HepG2 (cell line): Measurements from ENCODE around the gene ARL8A. TPM values are rescaled to one million over a fixed set of nuclear protein-coding genes. Genes with fewer than 3 reads are reported as not detected.

ENCODE experiments used
- ATAC-seq: fragments of 200-7000 bp; cut with Tn5 transposase; 3 replicates; pipeline ENCODE4 v1.9.1; 2020; ENCODE audit warnings: mild to moderate bottlenecking, moderate library complexity
- BruUV-seq: library from RNA; stranded (reverse); fragments of 400-500 nt; replicated peaks from 2 replicates; lab custom pipeline; 2021; lab: Mats Ljungman, UMichigan
- CTCF ChIA-PET: fragments of 300-600 bp; formaldehyde crosslinking; extraction: SDS; loops from one replicate; lab custom pipeline; 2021; ENCODE audit warnings: low total read pairs, inconsistent platforms, low intra/inter-chr PET ratio; lab: Yijun Ruan, JAX
- POLR2A ChIA-PET: fragments of 350-600 bp; sonication (Branson Sonifier 250); formaldehyde crosslinking; loops from one replicate; lab custom pipeline; 2020; ENCODE audit warnings: antibody characterized with exemption, inconsistent platforms; lab: Yijun Ruan, JAX
- DNase-seq: peaks from one replicate; pipeline ENCODE4 v3.0.0-alpha.2; 2015; ENCODE audit warnings: low spot score
- FAIRE-seq: peaks from 3 replicates; lab custom pipeline; 2011; peaks lifted over from hg19 to GRCh38; lab: Jason Lieb, UNC
- H2AFZ ChIP-seq: one replicate; pipeline ENCODE4 v1.6.1; 2011; ENCODE audit warnings: low read length, inconsistent platforms
- H3K27ac ChIP-seq: fragments of 300-600 bp; 3 replicates; pipeline ENCODE4 v1.8.0; 2011; ENCODE audit warnings: mixed run types, mild to moderate bottlenecking, mixed read lengths, low read length, inconsistent platforms; ENCODE audit not compliant: insufficient read depth; ENCODE audit errors: extremely low read length
- H3K27me3 ChIP-seq, 2 experiments: fragments of 200-600 bp in 1 of 2; 2 replicates in 1 of 2; 3 replicates in 1 of 2; pipeline versions ENCODE4 v1.6.0 to v1.8.0; 2011; ENCODE audit warnings: low read length in 2 of 2, mild to moderate bottlenecking in 2 of 2, moderate library complexity in 2 of 2, inconsistent platforms in 1 of 2; ENCODE audit not compliant: insufficient read depth in 2 of 2, control insufficient read depth in 1 of 2
- H3K36me3 ChIP-seq, 2 experiments: fragments of 200-600 bp in 1 of 2; replicated peaks in 1 of 2; 2 replicates in 1 of 2; 3 replicates in 1 of 2; pipeline versions ENCODE4 v1.5.1 to v1.8.0; 2011; ENCODE audit warnings: low read length in 2 of 2, inconsistent platforms in 1 of 2; ENCODE audit not compliant: insufficient read depth in 2 of 2, control insufficient read depth in 1 of 2
- H3K4me1 ChIP-seq: 2 replicates; pipeline ENCODE4 v1.5.1; 2012; ENCODE audit warnings: low read length, inconsistent platforms; ENCODE audit not compliant: insufficient read depth
- H3K4me2 ChIP-seq: 2 replicates; pipeline ENCODE4 v1.6.0; 2011; ENCODE audit warnings: low read depth, low read length, inconsistent platforms
- H3K4me3 ChIP-seq, 3 experiments: fragments of 200-600 bp in 1 of 3; sonication (generic), shearing (Covaris generic) in 1 of 3; replicated peaks in 1 of 3; 2 replicates each; pipeline ENCODE4 v1.5.1; 2011 to 2016; ENCODE audit warnings: low read length in 3 of 3, inconsistent platforms in 2 of 3, low read depth in 2 of 3, mild to moderate bottlenecking in 2 of 3, control low read depth in 1 of 3, mixed read lengths in 1 of 3; ENCODE audit not compliant: insufficient read depth in 1 of 3
- H3K79me2 ChIP-seq: one replicate; pipeline ENCODE4 v1.6.1; 2011; ENCODE audit warnings: low read length, inconsistent platforms; ENCODE audit not compliant: insufficient read depth
- H3K9ac ChIP-seq: 2 replicates; pipeline ENCODE4 v1.6.0; 2011; ENCODE audit warnings: mild to moderate bottlenecking, low read depth, low read length, inconsistent platforms; ENCODE audit not compliant: insufficient read depth
- H3K9me3 ChIP-seq: 2 replicates; pipeline ENCODE4 v1.5.1; 2012; ENCODE audit warnings: mild to moderate bottlenecking, low read length
- H4K20me1 ChIP-seq: 2 replicates; pipeline ENCODE4 v1.6.0; 2011; ENCODE audit warnings: inconsistent platforms, mild to moderate bottlenecking, low read length, moderate library complexity; ENCODE audit not compliant: insufficient read depth
- CBX5 ChIP-seq: sonication (generic); formaldehyde crosslinking; IDR thresholded peaks from 2 replicates; pipeline ENCODE4 v1.4.0; 2020; ENCODE audit warnings: missing genetic modification reagents, borderline replicate concordance
- CHD2 ChIP-seq: IDR thresholded peaks from 2 replicates; pipeline ENCODE4 v1.6.1; 2011; ENCODE audit warnings: low read depth, low read length, improper control_type of control experiment
- DPF2 ChIP-seq: sonication (generic); formaldehyde crosslinking; IDR thresholded peaks from 2 replicates; pipeline ENCODE4 v1.4.0; 2020; ENCODE audit warnings: mild to moderate bottlenecking, low read depth, missing genetic modification reagents, borderline replicate concordance
- HNF4A ChIP-seq: sonication (generic); formaldehyde crosslinking; IDR thresholded peaks from 2 replicates; pipeline ENCODE4 v1.4.0; 2020; ENCODE audit warnings: missing genetic modification reagents
- IRF2 ChIP-seq: IDR thresholded peaks from 2 replicates; pipeline ENCODE4 v1.6.1; 2018; ENCODE audit warnings: missing genetic modification reagents, missing compliant biosample characterization
- MLXIP ChIP-seq: sonication (generic); formaldehyde crosslinking; IDR thresholded peaks from 2 replicates; pipeline ENCODE4 v1.9.0; 2021; ENCODE audit warnings: missing genetic modification reagents, borderline replicate concordance
- TCF12 ChIP-seq, 2 experiments: fragments of 450-650 bp in 1 of 2; sonication (generic) in 1 of 2; formaldehyde crosslinking in 1 of 2; IDR thresholded peaks; 2 replicates each; pipeline versions ENCODE4 v1.6.1 to v1.8.0; 2017 to 2022; ENCODE audit warnings: antibody characterized with exemption in 1 of 2, mild to moderate bottlenecking in 1 of 2, missing genetic modification reagents in 1 of 2, moderate library complexity in 1 of 2
- ZFYVE20 ChIP-seq: sonication (generic); formaldehyde crosslinking; IDR thresholded peaks from 2 replicates; pipeline ENCODE4 v1.8.0; 2023; ENCODE audit warnings: low read depth, mild to moderate bottlenecking, moderate library complexity, missing genetic modification reagents, borderline replicate concordance
- ZNF17 ChIP-seq: sonication (generic); formaldehyde crosslinking; IDR thresholded peaks from 2 replicates; pipeline ENCODE4 v1.5.0; 2020; ENCODE audit warnings: mild to moderate bottlenecking, missing genetic modification reagents
- ZNF317 ChIP-seq: sonication (generic); formaldehyde crosslinking; IDR thresholded peaks from 2 replicates; pipeline ENCODE4 v1.5.0; 2020; ENCODE audit warnings: mild to moderate bottlenecking, missing genetic modification reagents
- ZNF333 ChIP-seq: sonication (generic); formaldehyde crosslinking; IDR thresholded peaks from 2 replicates; pipeline ENCODE4 v1.4.0; 2020; ENCODE audit warnings: mild to moderate bottlenecking, missing genetic modification reagents, borderline replicate concordance
- ZNF644 ChIP-seq: IDR thresholded peaks from 2 replicates; pipeline ENCODE4 v1.6.1; 2016; ENCODE audit warnings: low read depth
- WGBS: methylation state at CpG from one replicate; pipeline ENCODE4 v1.1.6; 2017; ENCODE audit warnings: low lambda C conversion rate; 5-methylcytosine and 5-hydroxymethylcytosine counted together
- in situ Hi-C: cut with HindIII; loops from 2 replicates; pipeline ENCODE4 v1.10.0; 2017; ENCODE audit warnings: low pct_unique_long_range_greater_than_20kb; ENCODE audit not compliant: extremely low pct_ligation_motif_present
- intact Hi-C: fragments of 100-400 bp; cut with micrococcal nuclease; formaldehyde crosslinking; loops from one replicate; pipeline ENCODE4 v1.10.0; 2022; ENCODE audit not compliant: unreplicated experiment
- polyA plus RNA-seq, 8 experiments: library from polyadenylated mRNA; depleted of rRNA in 3 of 8; stranded (reverse) in 7 of 8; unstranded in 1 of 8; fragments of >200 nt; fragmentation: Illumina TruSeq in 4 of 8; extraction: Trizol in 4 of 8; gene quantifications; 2 replicates each; pipeline versions ENCODE4 v1.2.1 to v1.2.3, GENCODE V29; 2011 to 2016; ENCODE audit warnings: low read depth in 4 of 8, missing spikeins in 1 of 8, mixed read lengths in 1 of 8; ENCODE audit not compliant: insufficient read depth in 1 of 8
- total RNA-seq, 5 experiments: library from RNA; depleted of rRNA; stranded (reverse); fragments of >200 nt; fragmentation: Illumina TruSeq; extraction: Trizol; gene quantifications; 2 replicates each; pipeline ENCODE4 v1.2.3, GENCODE V29; 2016; ENCODE audit warnings: low read depth in 1 of 5

The ARL8A gene
- total and polyA plus RNA-seq, 2 of the 13 experiments (the other 11 are each of a cell fraction or from before 2014, with no cell fraction given), result 2.7 to 23.4 TPM

DNA sequence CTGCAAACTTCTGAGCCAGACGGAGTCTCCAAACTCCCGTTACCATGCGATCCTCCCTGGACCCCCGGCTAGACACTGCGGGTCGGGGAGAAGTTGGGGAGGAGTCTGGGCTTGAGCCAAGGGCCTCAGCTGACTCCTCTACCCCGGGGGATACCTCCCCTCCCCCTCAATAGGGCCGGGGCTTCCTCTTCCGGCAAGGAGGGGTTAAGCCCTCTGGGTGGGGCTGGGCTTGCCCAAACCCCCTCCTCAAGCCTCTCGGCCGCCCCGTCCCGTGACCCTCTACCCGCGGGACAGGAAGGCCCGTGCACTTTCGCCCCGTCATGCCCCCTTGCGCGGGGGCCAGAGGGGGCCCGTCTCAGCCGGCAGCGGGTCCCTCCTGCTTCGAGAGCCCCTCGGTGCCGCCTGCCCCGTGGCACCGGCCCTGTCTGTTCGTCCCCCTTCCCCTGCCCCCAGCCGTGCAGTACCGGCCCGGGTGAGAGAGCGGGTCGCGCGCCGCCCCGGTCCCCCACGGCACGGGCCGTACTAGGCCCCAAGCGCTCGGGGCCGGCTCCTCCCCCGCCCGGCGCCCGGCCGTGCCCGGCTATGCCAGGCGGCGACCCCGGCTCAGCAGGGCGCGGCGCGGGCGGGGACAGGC is 652 bp downstream of the ARL8A start (continued):
- TF ChIP-seq CHD2 (no peak), MLXIP (CRISPR knock-in tag) (no peak)

- 0% methylated on average over 10 of the region's 17 CpGs for WGBS
- ATAC-seq (peak; percentile 79), DNase-seq (peak; percentile 75), FAIRE-seq (peak; percentile 93)
- ChIA-PET CTCF (no interaction called here), POLR2A (interaction anchor here (0.9 to 2.6 kb wide), 5 partner anchors 47 to 203 kb away, joined by 3 to 11 read pairs (median 6); partner anchors contain the start of gene ELF3)
- Histone ChIP-seq H3K27me3 (peaks cover 0 to 39% of the 10 kb centered on the region in 2 experiments; a peak in 4 of 5 replicates), H3K4me3 (peak overlapping the region; percentile 65 to 80 (median 68)), H2AFZ (no peak overlapping the region), H3K36me3 (no peaks in the 10 kb centered on the region), H3K4me1 (peaks cover 28% of the 10 kb centered on the region), H3K9me3 (no peaks in the 10 kb centered on the region), H3K9ac (peak overlapping the region; percentile 58; the same call in 1 of the 2 replicates), H3K79me2 (no peaks in the 10 kb centered on the region), H3K27ac (no peak overlapping the region), H3K4me2 (peak overlapping the region; percentile 85), H4K20me1 (peaks cover 8% of the 10 kb centered on the region; the same call in 1 of the 2 replicates)
- in situ Hi-C loops (no loop called here), intact Hi-C loops (no loop called here)
- BruUV-seq, result TSS peak; percentile 61
- TF ChIP-seq DPF2, result peak; percentile 52
- 0 out of 2 replicates have a peak, but pooled peaks have one; percentile 18 for TF ChIP-seq CBX5 (CRISPR knock-in tag)
- TF ChIP-seq HNF4A (CRISPR knock-in tag), result peak; percentile 81
- no peak for TF ChIP-seq TCF12 (IDR thresholded peaks at IDR 0.05)
- TF ChIP-seq TCF12 (CRISPR knock-in tag; IDR thresholded peaks at IDR 0.05), result peak; percentile 6; the same call in 1 of the 2 replicates
- TF ChIP-seq IRF2 (CRISPR knock-in tag), result peak; percentile 46; the same call in 1 of the 2 replicates
- no peak for TF ChIP-seq ZFYVE20
- no peak for TF ChIP-seq ZNF317 (CRISPR knock-in tag)
- 0 out of 2 replicates have a peak, but pooled peaks have one; percentile 17 for TF ChIP-seq ZNF644 (CRISPR knock-in tag)
- TF ChIP-seq ZNF17 (CRISPR knock-in tag), result no peak
- 0 out of 2 replicates have a peak, but pooled peaks have one; percentile 34 for TF ChIP-seq ZNF333
These were observed 1.3 kb downstream of the ARL8A start for GRCh38 chr1:202143011-202143767.
